ENCODE results near the gene SBK1. TPM values are rescaled to one million over a fixed set of nuclear protein-coding genes. Genes with fewer than 3 reads are reported as not detected.
"Not testable (repeated sequence)": the region's sequence is repeated elsewhere in the genome, so short reads cannot be mapped to it uniquely, and the experiment has no call there.

The SBK1 gene
- total and polyA plus RNA-seq, 10 donors = 0.30 to 2.8 (median 1.7) TPM

GRCh38 chr16:28321700-28322411 lies 29.5 kb downstream of the SBK1 start:
- Histone ChIP-seq H3K27ac (no peak overlapping the region), H3K36me3 (peaks cover 0 to 3% (median 0%) of the 10 kb centered on the region in 6 donors), H3K4me3 (no peak overlapping the region), H3K27me3 (replicated peaks in 1 of 7) (no peaks in the 10 kb centered on the region), H3K9me3 (no peaks in the 10 kb centered on the region), H3K4me1 (peaks cover 0 to 5% (median 3%) of the 10 kb centered on the region in 6 donors)
- no peak for DNase-seq
- 58 to 80% (median 69%) methylated on average over 14 to 20 of the region's 20 CpGs for WGBS, 5 donors
- intact Hi-C loops (cut with DNase I; ENCODE audit: low total_unique reads) = no loop called here
- peak in 10 of 11 experiments; percentile 30 to 82 (median 68) for TF ChIP-seq CTCF (IDR thresholded peaks at IDR 0.05 in 8 of 11, conservative IDR thresholded peaks at IDR 0.05 in 3 of 11)
- no peak for TF ChIP-seq POLR2AphosphoS5 (IDR thresholded peaks at IDR 0.05)
- no peak for TF ChIP-seq POLR2A (IDR thresholded peaks at IDR 0.05)

- 85 to 97% (median 88%) methylated on average over 5 of the region's 5 CpGs for WGBS, 5 donors
- Histone ChIP-seq H3K36me3 (peaks cover 0 to 3% (median 0%) of the 10 kb centered on the region in 6 donors), H3K4me3 (no peak overlapping the region), H3K27ac (no peak overlapping the region), H3K27me3 (replicated peaks in 1 of 7) (no peaks in the 10 kb centered on the region), H3K4me1 (no peaks in the 10 kb centered on the region), H3K9me3 (no peaks in the 10 kb centered on the region)
- peak; percentile 31 for DNase-seq
- intact Hi-C loops (cut with DNase I; ENCODE audit: low total_unique reads) = no loop called here
- TF ChIP-seq CTCF (IDR thresholded peaks at IDR 0.05 in 8 of 11, conservative IDR thresholded peaks at IDR 0.05 in 3 of 11) (no peak), POLR2AphosphoS5 (IDR thresholded peaks at IDR 0.05) (no peak), POLR2A (IDR thresholded peaks at IDR 0.05) (no peak)
Measured at GRCh38 chr16:28324235-28324886, 32.0 kb downstream of the SBK1 start.

GRCh38 chr16:28324887-28325279 lies 32.6 kb downstream of the SBK1 start:
- Histone ChIP-seq H3K9me3 (no peaks in the 10 kb centered on the region), H3K27ac (no peak overlapping the region), H3K36me3 (peaks cover 0 to 3% (median 0%) of the 10 kb centered on the region in 6 donors), H3K4me1 (no peaks in the 10 kb centered on the region), H3K4me3 (no peak overlapping the region), H3K27me3 (replicated peaks in 1 of 7) (no peaks in the 10 kb centered on the region)
- 82 to 90% (median 87%) methylated on average over 3 of the region's 3 CpGs for WGBS, 5 donors
- TF ChIP-seq POLR2A (IDR thresholded peaks at IDR 0.05) = no peak
- DNase-seq = no peak
- intact Hi-C loops (cut with DNase I; ENCODE audit: low total_unique reads) = no loop called here

GRCh38 chr16:28326881-28327610 lies 34.7 kb downstream of the SBK1 start:
- DNase-seq = peak; percentile 89
- WGBS, 5 donors = 54 to 56% (median 54%) methylated on average over 12 of the region's 12 CpGs
- Histone ChIP-seq H3K27ac (no peak overlapping the region), H3K27me3 (replicated peaks in 1 of 7) (no peaks in the 10 kb centered on the region), H3K4me1 (no peaks in the 10 kb centered on the region), H3K36me3 (no peaks in the 10 kb centered on the region), H3K9me3 (no peaks in the 10 kb centered on the region), H3K4me3 (no peak overlapping the region)
- TF ChIP-seq CTCF (IDR thresholded peaks at IDR 0.05 in 8 of 11, conservative IDR thresholded peaks at IDR 0.05 in 3 of 11) = peak; percentile 58 to 91 (median 79)
- no peak for TF ChIP-seq POLR2A (IDR thresholded peaks at IDR 0.05)
- no peak for TF ChIP-seq POLR2AphosphoS5 (IDR thresholded peaks at IDR 0.05)
- intact Hi-C loops (cut with DNase I; ENCODE audit: low total_unique reads) = no loop called here

- WGBS, 5 donors = 36 to 40% (median 37%) methylated on average over 6 to 9 of the region's 9 CpGs
- H3K4me3 ChIP-seq; DNase-seq; H3K27me3 ChIP-seq (replicated peaks in 1 of 7); H3K36me3 ChIP-seq; H3K27ac ChIP-seq; H3K9me3 ChIP-seq; intact Hi-C loops (cut with DNase I; ENCODE audit: low total_unique reads); H3K4me1 ChIP-seq: not testable (repeated sequence)
Measured at GRCh38 chr16:28330232-28330631, 37.9 kb downstream of the SBK1 start.

GRCh38 chr16:28330981-28331380 lies 38.7 kb downstream of the SBK1 start:
- WGBS, 5 donors = 68 to 86% (median 73%) methylated on average over 1 to 2 of the region's 2 CpGs
- H3K9me3 ChIP-seq; H3K4me1 ChIP-seq; H3K36me3 ChIP-seq; H3K27me3 ChIP-seq (replicated peaks in 1 of 7); DNase-seq; H3K27ac ChIP-seq; H3K4me3 ChIP-seq; intact Hi-C loops (cut with DNase I; ENCODE audit: low total_unique reads): not testable (repeated sequence)

GRCh38 chr16:28332632-28333031 lies 40.3 kb downstream of the SBK1 start:
- H3K36me3 ChIP-seq; H3K27me3 ChIP-seq (replicated peaks in 1 of 7); H3K4me1 ChIP-seq; DNase-seq; intact Hi-C loops (cut with DNase I; ENCODE audit: low total_unique reads); H3K4me3 ChIP-seq; H3K27ac ChIP-seq; H3K9me3 ChIP-seq: not testable (repeated sequence)
- 75 to 93% (median 85%) methylated on average over 4 to 6 of the region's 6 CpGs for WGBS, 5 donors

All from spleen (tissue), 11 donors.